DOHH2 (cell line): Measurements from ENCODE around the gene ELANE.
"Not testable (repeated sequence)": the region's sequence is repeated elsewhere in the genome, so short reads cannot be mapped to it uniquely, and the experiment has no call there.

Experiments
- H3F3A ChIP-seq: fragments of 200-600 bp; sonication (generic), shearing (Covaris generic); 2 replicates; pipeline ENCODE4 v1.6.0; 2016; ENCODE audit warnings: antibody characterized with exemption, mild to moderate bottlenecking; ENCODE audit not compliant: control insufficient read depth, insufficient read depth
- H3K27ac ChIP-seq: fragments of 200-600 bp; sonication (generic); 2 replicates; pipeline ENCODE4 v1.5.1; 2014; ENCODE audit warnings: low read depth, mild to moderate bottlenecking, low read length, moderate library complexity
- H3K27me3 ChIP-seq: fragments of 200-600 bp; sonication (generic); 2 replicates; pipeline ENCODE4 v1.6.1; 2014; ENCODE audit warnings: mild to moderate bottlenecking, low read length, mixed read lengths; ENCODE audit not compliant: control insufficient read depth
- H3K36me3 ChIP-seq: fragments of 200-600 bp; sonication (generic); 2 replicates; pipeline ENCODE4 v1.6.1; 2014; ENCODE audit warnings: mild to moderate bottlenecking, low read length, moderate library complexity, mixed read lengths; ENCODE audit not compliant: control insufficient read depth
- H3K4me1 ChIP-seq: fragments of 200-600 bp; sonication (generic); 2 replicates; pipeline ENCODE4 v1.6.1; 2014; ENCODE audit warnings: mild to moderate bottlenecking, low read length, mixed read lengths; ENCODE audit not compliant: control insufficient read depth
- H3K4me2 ChIP-seq: fragments of 200-600 bp; sonication (generic); 2 replicates; pipeline ENCODE4 v1.6.0; 2014; ENCODE audit warnings: mild to moderate bottlenecking, low read length, moderate library complexity
- H3K4me3 ChIP-seq: fragments of 200-600 bp; sonication (generic); 2 replicates; pipeline ENCODE4 v1.5.1; 2014; ENCODE audit warnings: mild to moderate bottlenecking, low read length, mixed read lengths
- H3K79me2 ChIP-seq: fragments of 200-600 bp; sonication (generic); 2 replicates; pipeline ENCODE4 v1.6.1; 2014; ENCODE audit warnings: mild to moderate bottlenecking, low read length, mixed read lengths; ENCODE audit not compliant: control insufficient read depth
- H3K9me2 ChIP-seq: fragments of 200-600 bp; sonication (generic); replicated peaks from 2 replicates; pipeline ENCODE4 v1.6.1; 2014; ENCODE audit warnings: mild to moderate bottlenecking, low read length, mixed read lengths; ENCODE audit not compliant: control insufficient read depth
- H3K9me3 ChIP-seq: fragments of 200-600 bp; sonication (generic); 2 replicates; pipeline ENCODE4 v1.6.1; 2014; ENCODE audit warnings: antibody characterized with exemption, low read length, mixed read lengths; ENCODE audit not compliant: control insufficient read depth, insufficient read depth
- H4K20me1 ChIP-seq: fragments of 200-600 bp; sonication (generic); 2 replicates; pipeline ENCODE4 v1.6.0; 2014; ENCODE audit warnings: low read depth, mild to moderate bottlenecking, antibody characterized with exemption, low read length, moderate library complexity; ENCODE audit not compliant: control insufficient read depth, insufficient read depth
- CTCF ChIP-seq: fragments of 200-600 bp; sonication (generic); IDR thresholded peaks from one replicate; pipeline ENCODE4 v1.5.1; 2014; ENCODE audit warnings: antibody characterized with exemption, mild to moderate bottlenecking, low read depth, low read length; ENCODE audit not compliant: poor library complexity, severe bottlenecking
- EZH2phosphoT487 ChIP-seq: fragments of 200-600 bp; sonication (generic); IDR thresholded peaks from 2 replicates; pipeline ENCODE4 v1.6.1; 2017; ENCODE audit warnings: borderline replicate concordance, mild to moderate bottlenecking, antibody characterized with exemption, low read length, moderate library complexity, mixed read lengths

The ELANE gene

DNA sequence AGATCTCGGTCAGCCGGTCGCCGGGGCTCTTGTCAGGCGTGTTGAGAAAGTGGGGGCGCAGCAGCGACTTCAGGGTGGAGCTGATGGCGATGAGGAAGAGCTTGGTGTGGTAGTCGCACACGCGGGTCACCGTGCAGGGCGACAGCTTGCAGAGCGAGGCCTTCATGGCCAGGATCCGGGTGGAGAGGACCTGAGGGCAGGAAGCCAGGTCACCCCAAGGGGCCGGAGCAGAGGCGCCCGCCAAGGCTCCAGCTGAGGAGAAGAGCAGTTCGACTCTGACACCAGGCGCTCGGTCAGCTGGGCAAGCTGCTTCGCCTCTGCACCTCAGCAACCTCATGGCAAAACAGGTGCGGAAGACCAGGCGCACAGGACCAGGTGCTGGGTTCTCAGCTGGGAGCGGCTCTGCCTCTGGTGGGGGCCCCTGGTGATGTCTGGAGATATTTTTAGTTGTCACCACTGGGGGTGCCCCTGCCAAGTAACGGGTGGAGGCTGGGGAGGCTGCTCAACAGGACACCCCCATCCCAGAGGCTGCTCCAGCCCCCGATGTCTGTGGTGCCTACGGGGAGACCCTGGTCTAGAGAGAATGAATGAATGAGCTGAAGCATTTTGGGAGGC is 23.3 kb downstream of the ELANE start:
- TF ChIP-seq EZH2phosphoT487 (no peak), CTCF (no peak)
- Histone ChIP-seq H3F3A (peaks cover 5% of the 10 kb centered on the region; the same call in 1 of the 2 replicates), H3K4me2 (no peak overlapping the region), H3K27me3 (no peaks in the 10 kb centered on the region), H3K4me1 (peaks cover 9% of the 10 kb centered on the region), H3K4me3 (no peak overlapping the region), H3K79me2 (no peaks in the 10 kb centered on the region), H3K36me3 (no peaks in the 10 kb centered on the region), H3K9me2 (no peaks in the 10 kb centered on the region), H3K9me3 (no peaks in the 10 kb centered on the region), H4K20me1 (peaks cover 5% of the 10 kb centered on the region), H3K27ac (no peak overlapping the region)

- peaks cover 5% of the 10 kb centered on the region; the same call in 1 of the 2 replicates for H3F3A ChIP-seq
- peaks cover 5% of the 10 kb centered on the region for H4K20me1 ChIP-seq
- H3K9me3 ChIP-seq: no peaks in the 10 kb centered on the region
- peaks cover 9% of the 10 kb centered on the region for H3K4me1 ChIP-seq
- H3K4me3 ChIP-seq: no peak overlapping the region
- no peaks in the 10 kb centered on the region for H3K36me3 ChIP-seq
- no peak for TF ChIP-seq CTCF
- no peak for TF ChIP-seq EZH2phosphoT487
- H3K79me2 ChIP-seq: no peaks in the 10 kb centered on the region
- H3K4me2 ChIP-seq: no peak overlapping the region
- no peaks in the 10 kb centered on the region for H3K9me2 ChIP-seq
- H3K27ac ChIP-seq: no peak overlapping the region
- H3K27me3 ChIP-seq: no peaks in the 10 kb centered on the region
These were observed 24.0 kb downstream of the ELANE start for GRCh38 chr19:876089-876488.

GRCh38 chr19:876780-877314 is 24.7 kb downstream of the ELANE start:
- peaks cover 3% of the 10 kb centered on the region; the same call in 1 of the 2 replicates for H3K36me3 ChIP-seq

DNA sequence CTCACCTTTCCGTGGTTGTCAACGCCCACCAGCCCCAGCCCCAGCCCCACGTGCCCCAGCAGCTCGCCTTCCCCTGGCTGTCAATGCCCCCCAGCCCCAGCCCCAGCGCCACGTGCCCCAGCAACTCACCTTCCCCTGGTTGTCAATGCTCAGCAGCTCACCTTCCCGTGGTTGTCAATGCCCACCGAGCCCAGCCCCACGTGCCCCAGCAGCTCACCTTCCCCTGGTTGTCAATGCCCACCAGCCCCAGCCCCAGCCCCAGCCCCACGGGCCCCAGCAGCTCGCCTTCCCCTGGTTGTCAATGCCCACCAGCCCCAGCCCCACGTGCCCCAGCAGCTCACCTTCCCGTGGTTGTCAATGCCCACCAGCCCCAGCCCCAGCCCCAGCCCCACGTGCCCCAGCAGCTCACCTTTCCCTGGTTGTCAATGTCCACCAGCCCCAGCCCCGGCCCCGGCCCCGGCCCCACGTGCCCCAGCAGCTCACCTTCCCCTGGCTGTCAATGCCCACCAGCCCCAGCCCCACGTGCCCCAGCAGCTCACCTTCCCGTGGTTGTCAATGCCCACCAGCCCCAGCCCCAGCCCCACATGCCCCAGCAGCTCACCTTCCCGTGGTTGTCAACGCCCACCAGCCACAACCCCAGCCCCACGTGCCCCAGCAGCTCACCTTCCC is 26.0 kb downstream of the ELANE start:
- H3K27me3 ChIP-seq, H3K4me1 ChIP-seq, H3K4me2 ChIP-seq, H4K20me1 ChIP-seq, H3K4me3 ChIP-seq, H3K9me2 ChIP-seq, H3F3A ChIP-seq, H3K27ac ChIP-seq, H3K9me3 ChIP-seq, H3K79me2 ChIP-seq, H3K36me3 ChIP-seq: not testable (repeated sequence)

More at GRCh38 chr19:876780-877314, 24.7 kb downstream of the ELANE start:
- H3K27me3 ChIP-seq: no peaks in the 10 kb centered on the region
- peaks cover 5% of the 10 kb centered on the region for H4K20me1 ChIP-seq
- peaks cover 5% of the 10 kb centered on the region; the same call in 1 of the 2 replicates for H3F3A ChIP-seq
- no peaks in the 10 kb centered on the region for H3K9me2 ChIP-seq
- no peaks in the 10 kb centered on the region for H3K79me2 ChIP-seq
- TF ChIP-seq CTCF (no peak), EZH2phosphoT487 (no peak)
- no peak overlapping the region for H3K27ac ChIP-seq
- no peaks in the 10 kb centered on the region for H3K9me3 ChIP-seq
- no peak overlapping the region for H3K4me2 ChIP-seq
- no peak overlapping the region for H3K4me3 ChIP-seq
- H3K4me1 ChIP-seq: peaks cover 8% of the 10 kb centered on the region

GRCh38 chr19:878751-879561 is 26.9 kb downstream of the ELANE start:
- H3F3A ChIP-seq, H3K4me3 ChIP-seq, H3K36me3 ChIP-seq, H3K9me2 ChIP-seq, H3K4me1 ChIP-seq, H3K27ac ChIP-seq, H3K9me3 ChIP-seq, H3K27me3 ChIP-seq, H3K4me2 ChIP-seq, H3K79me2 ChIP-seq, H4K20me1 ChIP-seq: not testable (repeated sequence)
